Stomach (tissue), 9 donors: ENCODE measurements around the gene CUL4B. TPM values are rescaled to one million over a fixed set of nuclear protein-coding genes. Genes with fewer than 3 reads are reported as not detected.
"Not testable (repeated sequence)": the region's sequence is repeated elsewhere in the genome, so short reads cannot be mapped to it uniquely, and the experiment has no call there.

Experiments
- DNase-seq, 2 donors: peaks; one replicate each; pipeline versions ENCODE4 v3.0.0 to v3.0.0-alpha.2; 2013 to 2019
- H3K27ac ChIP-seq, 5 donors: fragments of 200-600 bp in 4 of 5; sonication (generic) in 4 of 5; one replicate each; pipeline ENCODE4 v1.5.1; 2013 to 2019; ENCODE audit warnings: mild to moderate bottlenecking in 1 of 5, moderate library complexity in 1 of 5
- H3K27me3 ChIP-seq, 3 donors: fragments of 200-600 bp; sonication (generic); one replicate each; pipeline ENCODE4 v1.5.1; 2017 to 2019; ENCODE audit warnings: mixed run types in 1 of 3
- H3K36me3 ChIP-seq, 4 donors: fragments of 200-600 bp; sonication (generic); 1 replicate in 3 of 4; 2 replicates in 1 of 4; pipeline ENCODE4 v1.5.1; 2016 to 2019
- H3K4me1 ChIP-seq, 4 donors: fragments of 200-600 bp; sonication (generic); one replicate each; pipeline ENCODE4 v1.5.1; 2016 to 2019
- H3K4me3 ChIP-seq, 4 donors: fragments of 200-600 bp; sonication (generic) in 3 of 4; one replicate each; pipeline ENCODE4 v1.5.1; 2016 to 2019; ENCODE audit warnings: mild to moderate bottlenecking in 1 of 4
- H3K9me3 ChIP-seq, 4 donors: fragments of 200-600 bp; sonication (generic); one replicate each; pipeline ENCODE4 v1.5.1; 2016 to 2019
- CTCF ChIP-seq, 7 experiments: fragments of 450-650 bp in 4 of 7; fragments of 200-600 bp in 3 of 7; sonication (generic) in 3 of 7; IDR thresholded peaks; one replicate each; pipeline ENCODE4 v1.5.1; 2016 to 2019; ENCODE audit warnings: antibody characterized with exemption in 7 of 7, control low read depth in 2 of 7, mild to moderate bottlenecking in 1 of 7
- EP300 ChIP-seq: sonication (generic); formaldehyde crosslinking; IDR thresholded peaks from one replicate; pipeline ENCODE4 v1.6.1; 2017; ENCODE audit warnings: antibody characterized with exemption
- POLR2A ChIP-seq, 4 donors: fragments of 450-650 bp; IDR thresholded peaks; one replicate each; pipeline ENCODE4 v1.6.1; 2016; ENCODE audit warnings: antibody characterized with exemption in 4 of 4, control low read depth in 2 of 4, mild to moderate bottlenecking in 1 of 4, moderate library complexity in 1 of 4
- POLR2AphosphoS5 ChIP-seq, 3 donors: sonication (generic); formaldehyde crosslinking; IDR thresholded peaks; one replicate each; pipeline ENCODE4 v1.6.1; 2016; ENCODE audit warnings: antibody characterized with exemption in 3 of 3
- WGBS, 5 donors: extraction: QIAGEN DNeasy Blood & Tissue Kit in 3 of 5; methylation state at CpG; one replicate each; pipeline versions ENCODE4 v1.1.5 to v1.1.7; 2013 to 2018; 5-methylcytosine and 5-hydroxymethylcytosine counted together
- intact Hi-C: fragments of 100-400 bp; cut with DNase I; formaldehyde crosslinking; loops from one replicate; pipeline ENCODE4 v1.15.1; 2023; ENCODE audit warnings: low total_unique reads
- polyA plus RNA-seq, 3 donors: library from polyadenylated mRNA; stranded (reverse); fragments of 200-250 nt; gene quantifications; one replicate each; pipeline ENCODE4 v1.2.3, GENCODE V29; 2013
- small RNA-seq, 4 donors: library from RNA; depleted of rRNA; stranded (forward); fragments of <200 nt; gene quantifications; one replicate each; pipeline ENCODE3, GENCODE V24; 2016
- total RNA-seq, 5 donors: library from RNA; depleted of rRNA; stranded (reverse); fragments of >200 nt; gene quantifications; one replicate each; pipeline versions ENCODE4 v1.1.0 to v1.2.3, GENCODE V29; 2014 to 2016
- donor health status: healthy with polysubstance abuse.
- donor health status: Bipolar disorder and iron deficiency.
- donor health status: healthy.

CUL4B gene
- total and polyA plus RNA-seq, 8 donors, result 6.7 to 54.0 (median 23.3) TPM

DNA sequence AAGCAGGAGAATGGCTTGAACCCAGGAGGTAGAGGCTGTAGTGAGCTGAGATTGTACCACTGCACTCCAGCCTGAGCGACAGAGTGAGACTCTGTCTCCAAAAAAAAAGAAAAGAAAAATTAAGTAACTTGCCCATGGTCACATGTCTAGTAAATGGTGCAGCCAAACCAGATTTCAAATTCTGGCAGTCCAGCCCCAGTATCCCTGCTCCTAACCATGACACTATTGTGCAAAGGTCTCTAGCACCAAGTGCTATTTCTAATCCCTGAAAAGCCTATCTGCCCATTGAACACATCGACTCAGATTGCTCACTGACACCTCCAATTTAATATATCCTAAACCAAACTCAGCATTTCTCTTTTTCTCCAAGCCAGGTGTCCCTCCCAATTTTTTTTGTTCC is 84.0 kb downstream of the CUL4B start:
- Histone ChIP-seq H3K27ac (no peak overlapping the region), H3K9me3 (no peaks in the 10 kb centered on the region), H3K4me1 (no peaks in the 10 kb centered on the region), H3K27me3 (no peaks in the 10 kb centered on the region), H3K4me3 (no peak overlapping the region), H3K36me3 (no peaks in the 10 kb centered on the region)
- WGBS, 5 donors, result 45 to 91% (median 69%) methylated on average over 1 to 2 of the region's 2 CpGs
- TF ChIP-seq POLR2A (IDR thresholded peaks at IDR 0.05) (no peak), EP300 (no peak), POLR2AphosphoS5 (IDR thresholded peaks at IDR 0.05) (no peak), CTCF (IDR thresholded peaks at IDR 0.05) (no peak)
- no peak for DNase-seq
- intact Hi-C loops, result no loop called here

DNA sequence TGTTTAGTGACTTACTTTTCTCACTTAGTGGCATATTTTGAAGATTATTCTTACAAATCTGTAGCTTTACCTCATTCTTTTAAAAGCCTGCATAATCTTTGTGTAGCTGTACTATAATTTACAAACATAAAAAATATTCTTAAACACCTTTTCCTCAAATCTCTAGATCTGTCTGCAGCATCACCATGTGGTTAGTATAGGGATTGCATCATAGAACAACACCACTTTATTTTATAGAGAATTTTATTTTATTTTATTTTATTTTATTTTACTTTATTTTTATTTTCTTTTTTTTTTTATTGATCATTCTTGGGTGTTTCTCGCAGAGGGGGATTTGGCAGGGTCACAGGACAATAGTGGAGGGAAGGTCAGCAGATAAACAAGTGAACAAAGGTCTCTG is 85.3 kb downstream of the CUL4B start:
- intact Hi-C loops, H3K4me1 ChIP-seq, H3K27me3 ChIP-seq, H3K36me3 ChIP-seq, H3K4me3 ChIP-seq, H3K9me3 ChIP-seq, H3K27ac ChIP-seq: not testable (repeated sequence)
- peak in 5 of 7 experiments; percentile 27 to 58 (median 39) for TF ChIP-seq CTCF (IDR thresholded peaks at IDR 0.05)
- 0 to 25% (median 10%) methylated on average over 1 of the region's 1 CpG for WGBS, 5 donors
- peak in 1 of 2 donors; percentile 39 for DNase-seq

Small RNA genes lying within 50 kb of the gene (small RNA-seq; reads per million reads assigned to genes)
- gene RNU7-37P, result 0 reads per million in 4 donors

Other genes with a start within 250 kb of the CUL4B start
- 1 to 10 TPM in 1 of 5 donors, under 1 TPM in 2, not detected in 2; 0.29 to 2.0 (median 0.58) TPM for gene TMEM255A, start 249.5 kb downstream of the CUL4B start, total RNA-seq
- under 1 TPM; 0.25 to 0.76 (median 0.73) TPM for gene TMEM255A, start 249.5 kb downstream of the CUL4B start, polyA plus RNA-seq
- not detected for gene ATP1B4, start 198.9 kb downstream of the CUL4B start, total RNA-seq
- gene ATP1B4, start 198.9 kb downstream of the CUL4B start, polyA plus RNA-seq, result not detected
- 100 to 1,000 TPM in 1 of 5 donors, 10 to 100 TPM in 3, 1 to 10 TPM in 1; 2.6 to 153 (median 35.7) TPM for gene LAMP2, start 91.7 kb downstream of the CUL4B start, total RNA-seq
- gene LAMP2, start 91.7 kb downstream of the CUL4B start, polyA plus RNA-seq, result 10 to 100 TPM; 21.8 to 41.5 (median 29.6) TPM
- 10 to 100 TPM in 3 of 5 donors, 1 to 10 TPM in 1, not detected in 1; 3.2 to 38.4 (median 26.9) TPM for gene MCTS1, start 43.1 kb upstream of the CUL4B start, total RNA-seq
- gene MCTS1, start 43.1 kb upstream of the CUL4B start, polyA plus RNA-seq, result 10 to 100 TPM; 55.3 to 82.8 (median 64.4) TPM
- 10 to 100 TPM in 2 of 5 donors, 1 to 10 TPM in 2, not detected in 1; 2.7 to 39.3 (median 8.5) TPM for gene C1GALT1C1, start 69.1 kb upstream of the CUL4B start, total RNA-seq
- gene C1GALT1C1, start 69.1 kb upstream of the CUL4B start, polyA plus RNA-seq, result 10 to 100 TPM in 2 of 3 donors, 1 to 10 TPM in 1; 3.1 to 16.4 (median 15.9) TPM